NK-92 treated with Interleukin-12 subunit alpha and Interleukin-12 subunit beta, amount 100 ng/mL, for 24 hours (cell line): ENCODE data around the gene LMAN1L.

Experiments used
- DNase-seq: peaks from one replicate; lab custom pipeline; 2025; lab: John Stamatoyannopoulos, UW

Gene LMAN1L

DNA sequence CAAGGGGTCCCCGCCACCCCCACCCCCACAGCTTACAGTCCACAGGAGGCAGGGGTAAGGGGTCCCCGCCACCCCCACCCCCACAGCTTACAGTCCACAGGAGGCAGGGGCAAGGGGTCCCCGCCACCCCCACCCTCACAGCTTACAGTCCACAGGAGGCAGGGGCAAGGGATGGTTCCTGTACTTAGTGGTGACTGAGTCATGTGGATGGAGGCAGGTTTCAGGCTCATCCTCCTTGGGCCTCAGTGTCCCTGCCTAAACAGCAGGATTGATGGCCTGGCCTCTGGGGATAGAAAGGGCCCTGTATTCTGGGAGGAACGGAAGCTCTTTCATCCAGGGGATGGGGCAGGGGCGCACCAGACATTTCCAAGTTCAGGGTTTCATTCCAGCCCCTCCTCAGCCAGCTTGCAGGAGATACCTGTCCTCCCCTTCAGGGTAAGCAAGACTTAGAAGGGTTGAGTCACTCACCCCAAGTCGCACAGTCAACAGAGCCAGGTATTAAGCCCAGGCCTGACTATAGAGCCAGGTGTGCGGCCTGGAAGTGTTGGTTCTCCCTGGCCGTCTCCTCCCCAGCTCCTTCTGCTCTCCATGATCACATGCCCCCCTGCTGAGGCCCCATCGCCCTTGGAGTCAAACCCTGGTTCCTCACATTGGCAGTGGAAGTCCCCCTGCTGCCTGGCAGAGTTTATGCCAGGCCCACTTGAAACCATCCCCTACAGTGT lies 18.2 kb upstream of the LMAN1L start:
- no peak for DNase-seq

DNA sequence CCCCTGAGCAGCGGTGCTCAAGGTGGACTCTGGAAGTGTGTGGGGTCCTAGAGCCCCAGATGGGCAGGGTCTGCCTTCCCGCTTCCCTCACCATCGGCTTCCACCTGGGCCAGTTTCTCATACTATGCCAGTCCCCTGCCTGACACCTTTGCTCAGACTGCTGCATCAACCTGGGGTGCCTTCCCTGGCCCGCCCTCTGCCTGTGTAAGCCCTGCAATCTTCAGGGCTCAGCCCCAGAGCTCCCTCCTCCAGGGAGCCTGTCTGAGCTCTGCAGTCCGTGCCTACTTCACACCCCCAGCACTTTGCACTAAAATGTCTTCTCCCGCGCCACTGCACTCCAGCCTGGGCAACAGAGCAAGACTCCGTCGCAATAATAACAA lies 17.7 kb upstream of the LMAN1L start:
- DNase-seq: no peak

DNA sequence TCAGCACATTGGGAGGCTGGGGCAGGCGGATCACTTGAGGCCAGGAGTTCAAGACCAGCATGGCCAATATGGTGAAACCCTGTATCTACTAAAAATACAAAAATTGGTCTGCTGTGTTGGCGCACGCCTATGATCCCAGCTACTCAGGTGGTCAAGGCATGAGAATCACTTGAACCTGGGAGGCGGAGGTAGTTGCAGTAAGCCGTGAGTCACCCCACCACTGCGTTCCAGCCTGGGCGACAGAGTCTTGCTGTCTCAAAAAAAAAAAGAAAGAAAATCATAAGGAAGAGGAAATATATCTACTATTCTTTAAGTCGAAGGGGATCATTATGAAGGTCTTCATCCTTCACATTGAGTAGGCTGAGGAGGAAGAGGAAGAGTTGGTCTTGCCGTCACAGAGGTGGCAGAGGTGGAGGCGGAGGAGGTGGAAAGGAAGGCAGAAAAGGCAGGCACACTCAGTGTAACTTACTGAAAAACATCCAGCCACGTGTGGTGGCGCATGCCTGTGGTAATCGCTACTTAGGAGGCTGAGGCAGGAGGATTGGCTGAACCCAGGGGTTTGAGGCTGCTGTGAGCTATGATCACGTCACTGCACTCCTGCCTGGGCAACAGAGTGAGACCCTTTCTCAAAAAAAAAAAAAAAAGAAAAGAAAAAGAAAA lies 16.5 kb upstream of the LMAN1L start:
- DNase-seq: no peak

DNA sequence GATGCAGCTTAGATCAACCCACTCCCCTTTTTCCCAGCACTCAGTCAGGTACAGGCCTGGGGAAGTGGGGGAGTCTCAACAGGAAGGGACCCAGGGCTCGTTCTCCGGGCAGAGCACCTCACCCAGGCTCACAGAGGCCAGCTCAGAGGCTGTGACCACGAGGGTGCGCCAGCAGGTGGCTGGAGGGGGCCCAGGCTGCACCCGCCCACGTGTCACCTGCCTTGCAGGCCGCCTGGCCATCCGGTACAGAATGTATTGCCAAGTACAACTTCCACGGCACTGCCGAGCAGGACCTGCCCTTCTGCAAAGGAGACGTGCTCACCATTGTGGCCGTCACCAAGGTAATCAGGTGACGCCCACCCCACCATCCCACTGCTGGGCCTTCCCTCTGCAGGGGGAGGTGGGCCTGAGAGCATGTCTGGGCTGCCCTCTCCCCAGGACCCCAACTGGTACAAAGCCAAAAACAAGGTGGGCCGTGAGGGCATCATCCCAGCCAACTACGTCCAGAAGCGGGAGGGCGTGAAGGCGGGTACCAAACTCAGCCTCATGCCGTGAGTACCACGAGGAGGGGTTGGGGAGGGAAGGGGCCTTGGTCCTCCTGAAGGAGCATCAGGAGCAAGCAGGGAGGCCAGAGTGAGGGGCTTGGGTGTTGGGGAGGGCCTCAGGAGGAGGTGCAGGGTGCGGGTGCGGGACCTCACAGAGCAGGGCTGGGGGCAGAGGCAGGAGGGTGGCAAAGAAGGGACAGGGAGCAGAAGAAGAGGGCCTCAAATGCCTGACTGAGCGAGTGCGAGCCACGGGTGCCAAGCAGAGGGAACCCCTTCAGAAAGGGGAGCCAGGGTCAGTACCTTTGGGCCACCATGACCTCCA lies 14.0 kb upstream of the LMAN1L start:
- DNase-seq: no peak

DNA sequence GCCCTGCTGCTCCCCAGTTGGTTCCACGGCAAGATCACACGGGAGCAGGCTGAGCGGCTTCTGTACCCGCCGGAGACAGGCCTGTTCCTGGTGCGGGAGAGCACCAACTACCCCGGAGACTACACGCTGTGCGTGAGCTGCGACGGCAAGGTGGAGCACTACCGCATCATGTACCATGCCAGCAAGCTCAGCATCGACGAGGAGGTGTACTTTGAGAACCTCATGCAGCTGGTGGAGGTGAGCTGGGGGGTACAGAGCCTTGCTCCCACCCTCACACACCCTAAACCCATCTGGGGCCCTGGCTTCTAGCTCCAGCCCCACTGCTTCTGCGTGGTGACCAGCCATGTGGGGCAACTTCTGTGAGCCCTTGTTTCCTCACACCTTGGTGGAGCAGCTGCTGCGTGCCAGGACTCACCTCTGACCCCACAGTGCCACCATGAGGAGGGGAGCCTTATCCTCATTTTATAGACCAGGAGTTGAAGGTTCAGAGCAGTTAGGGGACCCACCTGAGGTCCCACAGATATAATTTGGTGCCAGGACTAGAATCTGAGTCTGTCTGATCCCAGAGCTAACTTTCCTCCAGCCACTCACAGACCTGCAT lies 13.3 kb upstream of the LMAN1L start:
- DNase-seq: peak; percentile 37

DNA sequence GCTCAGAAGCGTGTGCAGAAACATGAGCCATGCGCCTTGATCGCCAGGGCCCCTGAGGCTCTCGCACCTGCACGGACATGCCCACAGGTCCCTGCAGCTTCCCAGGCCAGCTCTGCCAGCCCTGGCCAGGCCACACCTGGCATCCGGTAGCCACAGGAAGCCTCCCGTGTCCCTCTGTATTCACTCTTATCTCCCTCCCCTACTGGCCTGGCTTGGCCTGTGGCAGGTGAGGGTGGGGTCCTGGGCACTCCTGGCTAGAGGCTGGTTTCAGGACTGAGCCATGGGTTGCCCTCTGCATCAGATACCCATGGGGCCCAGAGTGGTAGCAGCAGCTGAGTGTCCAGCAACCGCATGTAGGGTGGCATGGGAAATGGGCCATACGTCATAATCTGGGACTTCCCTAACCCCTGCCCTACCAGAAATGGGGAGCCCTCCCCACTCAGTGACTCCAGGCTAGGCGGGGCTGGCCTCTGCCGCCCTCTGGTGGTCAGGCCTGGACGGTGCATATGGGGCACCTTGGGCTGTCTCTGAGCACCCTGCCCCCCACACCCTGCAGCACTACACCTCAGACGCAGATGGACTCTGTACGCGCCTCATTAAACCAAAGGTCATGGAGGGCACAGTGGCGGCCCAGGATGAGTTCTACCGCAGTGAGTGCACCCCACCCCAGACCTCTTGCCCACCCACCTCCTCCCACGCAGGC lies 12.6 kb upstream of the LMAN1L start:
- DNase-seq: peak; percentile 73

DNA sequence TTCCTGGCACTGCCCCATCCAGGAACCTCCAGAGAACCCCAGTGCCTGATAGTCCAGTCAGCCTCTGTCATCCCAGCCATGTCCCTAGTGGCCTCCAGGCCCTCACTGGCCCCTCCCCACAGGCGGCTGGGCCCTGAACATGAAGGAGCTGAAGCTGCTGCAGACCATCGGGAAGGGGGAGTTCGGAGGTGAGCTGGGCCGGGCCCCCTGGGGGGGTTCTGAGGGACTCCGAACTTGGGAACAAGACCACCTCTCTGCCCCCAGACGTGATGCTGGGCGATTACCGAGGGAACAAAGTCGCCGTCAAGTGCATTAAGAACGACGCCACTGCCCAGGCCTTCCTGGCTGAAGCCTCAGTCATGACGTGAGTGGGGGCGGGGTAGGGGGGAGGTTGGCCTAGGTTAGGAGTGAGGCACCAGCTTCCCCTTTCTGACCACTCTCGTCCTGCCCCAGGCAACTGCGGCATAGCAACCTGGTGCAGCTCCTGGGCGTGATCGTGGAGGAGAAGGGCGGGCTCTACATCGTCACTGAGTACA lies 12.0 kb upstream of the LMAN1L start:
- no peak for DNase-seq

DNA sequence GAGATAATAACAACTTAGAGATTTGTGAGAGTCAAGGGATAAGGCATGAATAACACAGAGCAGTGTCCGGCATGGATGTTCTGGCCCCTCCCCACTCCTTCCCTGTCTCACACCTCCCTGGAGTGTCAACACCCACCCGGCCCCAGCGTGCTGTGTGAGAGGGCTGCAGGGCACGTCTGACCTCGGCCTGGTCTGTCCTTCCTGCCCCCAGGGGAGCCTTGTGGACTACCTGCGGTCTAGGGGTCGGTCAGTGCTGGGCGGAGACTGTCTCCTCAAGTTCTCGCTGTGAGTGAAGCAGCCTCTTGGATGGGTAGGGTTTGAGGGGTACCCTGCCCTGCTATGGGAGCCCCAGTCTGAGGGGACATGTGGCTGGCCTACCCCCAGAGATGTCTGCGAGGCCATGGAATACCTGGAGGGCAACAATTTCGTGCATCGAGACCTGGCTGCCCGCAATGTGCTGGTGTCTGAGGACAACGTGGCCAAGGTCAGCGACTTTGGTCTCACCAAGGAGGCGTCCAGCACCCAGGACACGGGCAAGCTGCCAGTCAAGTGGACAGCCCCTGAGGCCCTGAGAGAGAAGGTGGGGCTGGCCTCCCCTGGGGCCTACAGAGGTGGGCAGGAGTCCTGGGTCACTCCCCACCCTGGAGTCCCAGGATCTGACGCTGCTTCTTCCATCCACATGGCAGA lies 11.2 kb upstream of the LMAN1L start:
- DNase-seq: no peak

DNA sequence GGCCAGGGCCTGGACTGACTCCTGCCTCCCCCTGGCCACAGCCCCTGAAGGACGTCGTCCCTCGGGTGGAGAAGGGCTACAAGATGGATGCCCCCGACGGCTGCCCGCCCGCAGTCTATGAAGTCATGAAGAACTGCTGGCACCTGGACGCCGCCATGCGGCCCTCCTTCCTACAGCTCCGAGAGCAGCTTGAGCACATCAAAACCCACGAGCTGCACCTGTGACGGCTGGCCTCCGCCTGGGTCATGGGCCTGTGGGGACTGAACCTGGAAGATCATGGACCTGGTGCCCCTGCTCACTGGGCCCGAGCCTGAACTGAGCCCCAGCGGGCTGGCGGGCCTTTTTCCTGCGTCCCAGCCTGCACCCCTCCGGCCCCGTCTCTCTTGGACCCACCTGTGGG lies 10.3 kb upstream of the LMAN1L start:
- no peak for DNase-seq

DNA sequence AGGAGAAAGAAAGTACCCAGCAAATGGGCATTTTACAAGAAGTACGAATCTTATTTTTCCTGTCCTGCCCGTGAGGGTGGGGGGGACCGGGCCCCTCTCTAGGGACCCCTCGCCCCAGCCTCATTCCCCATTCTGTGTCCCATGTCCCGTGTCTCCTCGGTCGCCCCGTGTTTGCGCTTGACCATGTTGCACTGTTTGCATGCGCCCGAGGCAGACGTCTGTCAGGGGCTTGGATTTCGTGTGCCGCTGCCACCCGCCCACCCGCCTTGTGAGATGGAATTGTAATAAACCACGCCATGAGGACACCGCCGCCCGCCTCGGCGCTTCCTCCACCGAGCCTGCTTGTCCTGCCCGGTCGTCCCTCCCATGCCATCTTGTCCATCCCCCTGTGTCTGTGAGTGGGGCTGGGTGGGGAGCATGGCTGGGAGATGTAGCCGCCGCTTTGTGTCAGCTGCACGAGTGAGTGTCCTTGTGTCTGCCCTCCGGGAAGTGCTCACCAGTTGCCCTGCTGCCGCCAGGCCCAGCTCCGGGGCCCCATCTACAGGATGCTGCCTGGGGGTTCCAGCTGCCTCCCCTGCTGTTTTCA lies 9.7 kb upstream of the LMAN1L start:
- no peak for DNase-seq

DNA sequence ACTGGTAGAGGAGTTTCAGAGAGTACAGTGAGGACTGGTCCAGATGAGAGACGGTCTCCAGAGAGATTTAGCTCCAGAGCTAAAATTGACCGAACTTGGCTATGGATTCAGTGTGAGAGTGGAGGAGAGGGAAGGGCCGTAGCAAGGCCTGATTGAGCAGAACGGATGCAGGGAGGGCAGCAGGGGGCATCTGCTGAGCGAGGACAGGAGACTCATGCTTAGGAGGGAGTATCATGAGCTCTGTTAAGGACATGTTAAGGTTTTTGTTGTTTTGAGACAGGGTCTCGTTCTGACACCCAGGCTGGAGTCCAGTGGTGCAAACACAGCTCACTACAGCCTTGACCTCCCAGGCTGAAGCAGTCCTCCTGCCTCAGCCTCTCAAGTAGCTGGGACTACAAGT lies 7.7 kb upstream of the LMAN1L start:
- DNase-seq: no peak

DNA sequence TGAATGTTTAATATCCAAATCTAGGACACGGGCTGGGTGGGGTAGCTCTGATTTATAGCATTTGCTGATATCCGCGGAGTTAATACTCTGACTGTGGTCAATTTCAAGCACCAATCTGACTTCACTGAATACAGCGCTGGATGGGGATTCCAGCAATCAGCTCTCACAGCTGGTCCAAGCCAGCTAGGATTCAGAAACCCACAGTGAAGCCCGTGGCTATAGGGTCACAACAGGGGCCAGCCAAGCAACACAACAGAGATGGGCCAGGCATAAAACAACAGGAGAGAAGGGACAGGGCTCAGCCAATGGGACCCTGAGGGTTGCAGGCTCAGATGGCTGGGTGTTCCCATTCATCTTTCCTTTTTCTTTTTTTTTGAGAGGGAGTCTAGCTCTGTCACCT lies 5.4 kb upstream of the LMAN1L start:
- DNase-seq: no peak

DNA sequence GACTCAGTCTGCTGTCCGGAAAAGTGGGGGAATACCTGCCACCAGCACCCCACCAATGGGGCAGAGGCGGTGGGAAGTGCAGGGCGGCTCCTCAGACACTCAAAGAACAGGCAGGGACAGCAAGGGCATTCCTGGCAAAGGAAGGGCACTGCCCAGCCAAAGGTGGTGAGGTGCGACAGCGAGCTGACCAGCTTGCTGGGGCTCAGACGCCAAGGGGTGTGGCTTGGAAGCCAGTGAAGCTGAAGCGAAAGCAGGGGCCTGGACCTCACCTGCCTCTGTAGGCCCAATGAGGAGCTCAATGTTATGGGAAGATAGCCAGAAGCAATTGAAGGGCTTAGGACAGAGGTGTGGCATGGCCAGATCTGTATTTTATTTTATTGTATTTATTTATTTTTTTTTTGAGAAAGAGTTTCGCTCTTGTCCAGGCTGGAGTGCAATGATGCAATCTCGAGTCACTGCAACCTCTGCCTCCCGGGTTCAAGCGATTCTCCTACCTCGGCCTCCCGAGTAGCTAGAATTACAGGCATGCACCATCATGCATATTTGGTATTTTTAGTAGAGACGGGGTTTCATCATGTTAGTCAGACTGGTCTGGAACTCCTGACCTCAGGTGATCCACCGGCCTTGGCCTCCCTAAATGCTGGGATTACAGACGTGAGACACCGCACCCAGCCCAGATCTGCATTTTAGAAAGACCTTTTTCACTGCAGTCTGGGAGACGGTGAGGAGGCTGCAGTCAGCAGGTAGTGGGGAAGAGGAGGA lies 4.4 kb upstream of the LMAN1L start:
- DNase-seq: no peak

DNA sequence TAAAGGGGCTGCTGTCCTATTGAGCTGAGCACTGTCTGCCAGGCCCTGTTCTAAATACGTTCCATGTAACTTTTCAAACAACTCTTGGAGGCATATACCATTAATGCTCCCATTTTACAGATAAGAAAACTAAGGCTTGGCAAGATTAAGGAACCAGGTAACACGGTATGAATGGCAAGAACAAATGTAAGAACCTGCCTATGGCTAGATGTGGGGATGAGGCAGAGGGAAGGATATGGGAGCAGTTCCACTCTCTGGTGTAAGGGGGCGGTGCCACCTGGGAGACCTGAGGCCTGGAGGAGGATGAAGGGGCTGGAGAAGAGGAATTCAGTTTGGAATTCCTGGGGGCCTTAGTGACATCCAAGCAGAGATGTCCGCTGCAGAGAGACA lies 3.8 kb upstream of the LMAN1L start:
- DNase-seq: no peak

DNA sequence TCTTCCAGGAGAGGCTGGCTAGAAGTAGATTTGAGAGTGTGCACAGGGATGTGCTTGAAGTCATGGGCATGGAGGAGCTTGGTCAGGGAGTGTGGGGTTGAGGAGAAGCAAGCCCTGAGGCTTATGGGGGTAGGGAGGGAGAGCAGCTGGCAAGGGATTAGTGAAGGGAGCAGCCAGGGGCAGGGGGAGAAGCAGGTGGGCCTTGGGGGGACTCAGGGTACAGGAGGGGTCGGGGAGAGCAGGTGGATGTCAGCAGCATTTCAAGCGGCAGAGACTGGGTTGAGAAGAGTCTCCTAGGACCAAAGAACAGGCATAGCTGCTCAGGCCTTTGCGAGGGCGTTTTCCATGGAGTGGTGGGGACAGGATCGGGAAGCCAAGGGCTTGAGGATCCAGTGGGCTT lies 3.4 kb upstream of the LMAN1L start:
- DNase-seq: no peak

DNA sequence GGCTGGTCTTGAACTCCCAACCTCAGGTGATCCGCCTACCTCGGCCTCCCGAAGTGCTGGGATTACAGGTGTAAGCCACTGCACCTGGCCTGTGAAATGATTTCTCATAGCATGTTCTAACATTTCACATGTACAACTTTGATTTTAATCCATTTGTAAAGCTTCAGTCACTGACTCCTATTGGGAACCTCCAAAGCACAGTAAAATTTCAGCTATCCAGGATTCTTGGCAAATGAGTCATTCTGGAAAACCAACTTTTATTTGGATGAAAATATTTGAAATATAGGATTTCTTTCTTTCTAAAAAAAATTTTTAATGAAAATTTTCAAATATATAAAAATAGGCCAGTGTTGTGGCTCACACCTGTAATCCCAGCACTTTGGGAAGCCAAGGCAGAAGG lies 2.7 kb upstream of the LMAN1L start:
- no peak for DNase-seq

DNA sequence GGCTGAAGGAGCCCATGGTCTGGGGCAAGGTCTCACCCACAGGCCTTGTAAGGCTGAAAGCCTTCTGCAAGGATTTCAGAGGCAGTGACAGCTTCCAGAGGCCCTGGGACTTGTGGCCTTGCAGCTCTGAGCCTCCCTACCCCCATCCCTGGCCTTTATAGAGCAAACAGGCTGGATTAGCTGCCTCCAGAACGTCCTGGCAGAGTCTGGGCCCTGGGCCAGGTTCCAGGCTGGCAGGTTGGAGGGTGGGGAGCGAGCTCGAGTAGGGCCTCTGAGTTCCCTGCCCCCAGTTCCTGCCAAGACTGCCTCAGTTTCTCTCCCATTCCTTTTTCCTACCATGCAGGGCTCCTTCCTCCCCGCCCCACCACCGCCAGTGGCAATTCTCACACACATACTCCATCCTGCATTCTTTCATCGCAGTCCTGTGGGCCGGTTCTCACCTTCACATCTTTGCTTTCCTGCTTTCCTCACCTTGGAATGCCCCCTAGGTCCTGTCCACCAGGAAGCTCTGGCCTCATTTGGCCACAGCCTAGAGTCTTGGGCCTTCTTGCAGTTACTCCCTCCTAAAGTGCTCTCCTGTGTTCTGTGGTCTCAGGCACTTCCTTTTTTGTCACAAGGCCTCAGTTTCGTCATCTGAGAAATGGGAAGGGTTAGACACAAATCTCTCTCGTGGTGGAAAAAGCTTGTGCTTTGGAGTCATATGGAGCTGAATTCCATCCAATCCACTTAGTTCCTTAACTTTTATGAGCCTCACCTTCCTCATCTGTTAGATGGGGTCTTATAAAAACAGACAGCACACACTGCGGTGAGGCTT lies 2.7 kb downstream of the LMAN1L start:
- no peak for DNase-seq

DNA sequence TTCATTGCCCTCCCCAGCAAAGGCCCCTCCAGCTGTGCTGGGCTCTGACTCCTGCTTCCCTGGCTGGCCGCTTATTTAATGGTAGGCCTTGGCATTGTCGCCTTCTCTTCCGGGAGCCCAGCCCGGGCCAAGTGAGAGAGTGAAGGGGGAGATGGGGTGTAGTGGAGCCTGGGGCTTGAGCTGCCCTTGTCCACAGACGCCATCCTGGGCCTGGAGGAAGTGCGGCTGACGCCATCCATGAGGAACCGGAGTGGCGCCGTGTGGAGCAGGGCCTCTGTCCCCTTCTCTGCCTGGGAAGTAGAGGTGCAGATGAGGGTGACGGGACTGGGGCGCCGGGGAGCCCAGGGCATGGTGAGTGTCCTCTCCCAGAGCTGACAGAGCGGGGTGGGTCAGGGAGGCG lies 3.3 kb downstream of the LMAN1L start:
- DNase-seq: no peak
